ENCODE data around the gene PLEKHG4B.

Gene PLEKHG4B

DNA sequence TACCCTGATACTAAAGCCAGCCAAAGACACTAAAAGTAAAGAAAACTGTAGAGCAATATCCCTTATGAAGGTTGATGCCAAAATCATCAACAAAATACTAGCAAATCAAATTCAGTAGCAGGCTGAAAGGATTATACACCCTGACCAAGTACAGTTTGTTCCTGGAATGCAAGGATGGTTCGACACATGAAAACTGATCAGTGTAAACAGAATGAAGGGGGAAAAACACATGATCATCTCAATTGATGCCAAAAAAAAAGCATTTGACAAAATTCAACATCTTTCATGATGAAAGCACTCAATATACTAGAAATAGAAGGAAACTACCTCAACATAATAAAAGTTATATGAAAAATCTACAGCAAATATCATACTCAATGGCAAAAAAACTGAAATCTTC is 55.8 kb downstream of the PLEKHG4B start:
- ATAC-seq (ENCODE audit: insufficient read depth, low read depth) (no peak), DNase-seq (no peak)
- Histone ChIP-seq H4K20me1 (ENCODE audit: insufficient read depth, low read length) (no peaks in the 10 kb centered on the region), H3K4me1 (ENCODE audit: insufficient read depth, low read length) (no peaks in the 10 kb centered on the region), H3K79me2 (ENCODE audit: insufficient read depth, low read length) (no peaks in the 10 kb centered on the region), H3K27me3 (ENCODE audit: insufficient read depth, low read length, poor library complexity) (no peaks in the 10 kb centered on the region), H2AFZ (ENCODE audit: low read depth, low read length) (no peak overlapping the region), H3K36me3 (ENCODE audit: insufficient read depth, low read length) (no peaks in the 10 kb centered on the region), H3K4me3 (ENCODE audit: low read depth in 1 of 2, low read length in 2 of 2) (no peak overlapping the region), H3K4me2 (ENCODE audit: insufficient read depth, low read length) (no peak overlapping the region), H3K9ac (ENCODE audit: low read depth, low read length) (no peak overlapping the region), H3K9me3 (ENCODE audit: insufficient read depth, low read length, severe bottlenecking) (peaks cover 17% of the 10 kb centered on the region), H3K27ac (ENCODE audit: low read length) (no peak overlapping the region)
- TF ChIP-seq, protein P1, sequence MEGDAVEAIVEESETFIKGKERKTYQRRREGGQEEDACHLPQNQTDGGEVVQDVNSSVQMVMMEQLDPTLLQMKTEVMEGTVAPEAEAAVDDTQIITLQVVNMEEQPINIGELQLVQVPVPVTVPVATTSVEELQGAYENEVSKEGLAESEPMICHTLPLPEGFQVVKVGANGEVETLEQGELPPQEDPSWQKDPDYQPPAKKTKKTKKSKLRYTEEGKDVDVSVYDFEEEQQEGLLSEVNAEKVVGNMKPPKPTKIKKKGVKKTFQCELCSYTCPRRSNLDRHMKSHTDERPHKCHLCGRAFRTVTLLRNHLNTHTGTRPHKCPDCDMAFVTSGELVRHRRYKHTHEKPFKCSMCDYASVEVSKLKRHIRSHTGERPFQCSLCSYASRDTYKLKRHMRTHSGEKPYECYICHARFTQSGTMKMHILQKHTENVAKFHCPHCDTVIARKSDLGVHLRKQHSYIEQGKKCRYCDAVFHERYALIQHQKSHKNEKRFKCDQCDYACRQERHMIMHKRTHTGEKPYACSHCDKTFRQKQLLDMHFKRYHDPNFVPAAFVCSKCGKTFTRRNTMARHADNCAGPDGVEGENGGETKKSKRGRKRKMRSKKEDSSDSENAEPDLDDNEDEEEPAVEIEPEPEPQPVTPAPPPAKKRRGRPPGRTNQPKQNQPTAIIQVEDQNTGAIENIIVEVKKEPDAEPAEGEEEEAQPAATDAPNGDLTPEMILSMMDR (IDR thresholded peaks at IDR 0.05; ENCODE audit: borderline replicate concordance, extremely low read depth, low read length, poor library complexity, severe bottlenecking), result no peak
- no peak for TF ChIP-seq EZH2 (IDR thresholded peaks at IDR 0.05; ENCODE audit: borderline replicate concordance, low read depth, low read length, severe bottlenecking)

DNA sequence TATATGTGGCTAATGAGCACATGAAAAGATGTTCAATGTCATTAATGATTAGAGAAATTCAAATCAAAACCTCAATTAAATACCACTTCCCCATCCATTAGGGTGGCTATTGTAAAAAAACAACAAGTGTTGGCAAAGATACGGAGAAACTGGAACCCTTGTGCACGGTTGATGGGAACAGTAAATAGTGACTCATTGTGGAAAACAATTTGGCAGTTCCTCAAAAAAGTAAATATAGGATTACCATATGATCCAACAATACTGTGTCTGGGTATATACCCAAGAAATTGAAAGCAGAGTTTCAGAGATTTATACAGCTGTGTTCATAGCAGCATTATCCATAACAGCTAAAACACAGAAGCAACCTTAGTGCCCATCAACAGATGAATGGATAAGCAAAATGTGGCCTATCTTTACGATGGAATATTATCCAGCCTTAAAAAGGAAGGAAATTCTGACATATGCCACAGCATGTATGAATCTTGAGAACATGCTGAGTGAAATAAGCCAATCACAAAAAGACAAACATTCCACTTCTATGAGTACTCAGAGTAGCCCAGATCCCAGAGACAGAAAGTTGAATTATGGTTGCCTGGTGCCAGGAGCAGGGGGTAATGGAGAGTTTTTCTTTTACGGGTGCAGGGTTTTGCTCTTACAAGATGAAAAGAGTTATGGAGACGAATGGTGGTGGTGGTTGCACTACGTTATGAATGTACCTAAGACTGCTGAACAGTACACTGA is 57.9 kb downstream of the PLEKHG4B start:
- H2AFZ ChIP-seq (ENCODE audit: low read depth, low read length), result no peak overlapping the region
- peaks cover 17% of the 10 kb centered on the region for H3K9me3 ChIP-seq (ENCODE audit: insufficient read depth, low read length, severe bottlenecking)
- no peaks in the 10 kb centered on the region for H3K79me2 ChIP-seq (ENCODE audit: insufficient read depth, low read length)
- DNase-seq, result no peak
- H3K4me3 ChIP-seq (ENCODE audit: low read depth in 1 of 2, low read length in 2 of 2), result no peak overlapping the region
- H3K9ac ChIP-seq (ENCODE audit: low read depth, low read length), result no peak overlapping the region
- H3K27ac ChIP-seq (ENCODE audit: low read length), result no peak overlapping the region
- peaks cover 2% of the 10 kb centered on the region for H3K27me3 ChIP-seq (ENCODE audit: insufficient read depth, low read length, poor library complexity)
- no peak overlapping the region for H3K4me2 ChIP-seq (ENCODE audit: insufficient read depth, low read length)
- no peaks in the 10 kb centered on the region for H3K4me1 ChIP-seq (ENCODE audit: insufficient read depth, low read length)
- no peak for ATAC-seq (ENCODE audit: insufficient read depth, low read depth)
- no peaks in the 10 kb centered on the region for H3K36me3 ChIP-seq (ENCODE audit: insufficient read depth, low read length)
- no peaks in the 10 kb centered on the region for H4K20me1 ChIP-seq (ENCODE audit: insufficient read depth, low read length)
- TF ChIP-seq EZH2 (IDR thresholded peaks at IDR 0.05; ENCODE audit: borderline replicate concordance, low read depth, low read length, severe bottlenecking), result no peak
- TF ChIP-seq, protein P1 (IDR thresholded peaks at IDR 0.05; ENCODE audit: borderline replicate concordance, extremely low read depth, low read length, poor library complexity, severe bottlenecking), result no peak

DNA sequence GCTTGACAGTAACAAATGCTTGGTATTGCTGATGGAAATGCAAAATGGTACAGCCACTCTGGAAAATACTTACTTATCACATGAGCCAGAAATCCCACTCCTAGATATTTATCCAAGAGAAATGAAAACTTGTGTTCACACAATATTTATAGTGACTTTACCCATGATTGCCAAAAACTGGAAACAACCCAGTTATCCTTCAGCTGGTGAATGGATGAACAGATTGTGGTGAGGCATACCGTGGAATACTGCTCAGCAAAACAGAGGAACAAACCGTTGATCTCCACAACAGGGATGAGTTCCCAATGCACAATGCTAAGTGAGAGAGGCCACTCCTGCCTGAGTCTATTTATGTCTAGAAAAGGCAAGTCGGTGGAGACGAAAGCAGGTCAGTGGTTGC is 58.8 kb downstream of the PLEKHG4B start:
- Histone ChIP-seq H3K27ac (ENCODE audit: low read length) (no peak overlapping the region), H2AFZ (ENCODE audit: low read depth, low read length) (no peak overlapping the region), H3K9me3 (ENCODE audit: insufficient read depth, low read length, severe bottlenecking) (peaks cover 17% of the 10 kb centered on the region), H3K79me2 (ENCODE audit: insufficient read depth, low read length) (no peaks in the 10 kb centered on the region), H3K27me3 (ENCODE audit: insufficient read depth, low read length, poor library complexity) (peaks cover 2% of the 10 kb centered on the region), H3K9ac (ENCODE audit: low read depth, low read length) (no peak overlapping the region), H3K4me1 (ENCODE audit: insufficient read depth, low read length) (no peaks in the 10 kb centered on the region), H3K36me3 (ENCODE audit: insufficient read depth, low read length) (no peaks in the 10 kb centered on the region), H3K4me3 (ENCODE audit: low read depth in 1 of 2, low read length in 2 of 2) (no peak overlapping the region), H4K20me1 (ENCODE audit: insufficient read depth, low read length) (no peaks in the 10 kb centered on the region), H3K4me2 (ENCODE audit: insufficient read depth, low read length) (no peak overlapping the region)
- ATAC-seq (ENCODE audit: insufficient read depth, low read depth) (no peak), DNase-seq (no peak)
- TF ChIP-seq, protein P1 (IDR thresholded peaks at IDR 0.05; ENCODE audit: borderline replicate concordance, extremely low read depth, low read length, poor library complexity, severe bottlenecking), result no peak
